SK-N-MC (cell line): Measurements from ENCODE around the gene PIAS2.

Experiments used
- EZH2 ChIP-seq: fragments of 200-600 bp; sonication (generic); IDR thresholded peaks from one replicate; pipeline ENCODE4 v1.6.1; 2017; ENCODE audit warnings: antibody characterized with exemption
- FOXP2 ChIP-seq: optimal IDR thresholded peaks from 2 replicates; pipeline ENCODE3; 2011; ENCODE audit warnings: mild to moderate bottlenecking, moderate library complexity; ENCODE audit not compliant: insufficient read depth; ENCODE audit errors: extremely low read length, control extremely low read depth
- POLR2AphosphoS5 ChIP-seq: IDR thresholded peaks from 2 replicates; pipeline ENCODE4 v1.6.1; 2012; ENCODE audit warnings: mild to moderate bottlenecking, low read depth, low read length, borderline replicate concordance

DNA sequence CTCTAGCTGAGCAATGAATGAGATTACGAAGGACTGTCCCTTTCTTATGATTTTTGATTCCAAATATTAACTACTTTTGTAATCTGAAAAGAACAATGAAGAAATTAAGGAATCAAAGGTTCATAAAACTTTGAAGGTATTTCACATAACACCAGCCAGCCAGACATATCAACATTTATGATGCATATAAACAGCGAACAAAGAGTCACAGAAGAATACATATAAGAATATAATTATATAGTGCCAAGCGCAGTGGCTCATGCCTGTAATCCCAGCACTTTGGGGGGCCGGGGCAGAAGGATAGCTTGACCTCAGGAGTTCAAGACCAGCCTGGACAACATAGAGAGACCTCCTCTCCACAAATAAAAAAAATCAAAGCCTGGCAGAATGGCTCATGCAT, 34.1 kb downstream of the PIAS2 start:
- TF ChIP-seq EZH2: no peak
- no peak for TF ChIP-seq POLR2AphosphoS5
- no peak for TF ChIP-seq FOXP2
